GM13976 (cell line): ENCODE data around the gene DTX3.

ENCODE experiments used
- DNase-seq: peaks from one replicate; pipeline ENCODE4 v3.0.0; 2012; ENCODE audit warnings: low spot score
- in situ Hi-C: fragments of 300-500 bp; cut with MboI; formaldehyde crosslinking; loops from one replicate; pipeline ENCODE4 v1.12.0; 2022; ENCODE audit warnings: low sequenced_read_pairs, mixed read lengths, inconsistent platforms; ENCODE audit not compliant: unreplicated experiment
- TF ChIP-seq, protein P1 (sequence below): IDR thresholded peaks from 2 replicates; pipeline ENCODE4 v1.5.1; 2012; ENCODE audit warnings: borderline replicate concordance, mild to moderate bottlenecking; ENCODE audit not compliant: insufficient read depth; ENCODE audit errors: extremely low read depth, missing control alignments, control extremely low read depth

DTX3 gene

DNA sequence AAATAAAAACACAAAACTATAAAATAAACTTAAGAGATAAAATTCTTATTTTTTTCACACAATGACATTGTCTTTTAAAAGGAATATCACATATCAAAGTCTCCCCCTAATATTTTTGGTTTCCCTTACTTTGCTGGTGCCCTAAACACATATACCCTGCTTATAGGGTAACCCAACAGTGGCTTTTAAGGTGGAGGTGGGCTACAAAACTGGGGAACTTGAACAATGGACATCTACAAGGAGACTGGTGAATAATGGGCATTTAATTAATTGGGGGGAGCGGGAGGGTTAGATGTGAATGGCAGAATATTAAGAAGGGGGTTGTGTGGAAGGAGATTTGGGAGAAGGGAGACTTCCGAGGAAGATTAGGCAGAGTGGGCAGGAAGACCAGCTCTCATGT is 18.8 kb downstream of the DTX3 start:
- no peak for DNase-seq
- TF ChIP-seq, protein P1, sequence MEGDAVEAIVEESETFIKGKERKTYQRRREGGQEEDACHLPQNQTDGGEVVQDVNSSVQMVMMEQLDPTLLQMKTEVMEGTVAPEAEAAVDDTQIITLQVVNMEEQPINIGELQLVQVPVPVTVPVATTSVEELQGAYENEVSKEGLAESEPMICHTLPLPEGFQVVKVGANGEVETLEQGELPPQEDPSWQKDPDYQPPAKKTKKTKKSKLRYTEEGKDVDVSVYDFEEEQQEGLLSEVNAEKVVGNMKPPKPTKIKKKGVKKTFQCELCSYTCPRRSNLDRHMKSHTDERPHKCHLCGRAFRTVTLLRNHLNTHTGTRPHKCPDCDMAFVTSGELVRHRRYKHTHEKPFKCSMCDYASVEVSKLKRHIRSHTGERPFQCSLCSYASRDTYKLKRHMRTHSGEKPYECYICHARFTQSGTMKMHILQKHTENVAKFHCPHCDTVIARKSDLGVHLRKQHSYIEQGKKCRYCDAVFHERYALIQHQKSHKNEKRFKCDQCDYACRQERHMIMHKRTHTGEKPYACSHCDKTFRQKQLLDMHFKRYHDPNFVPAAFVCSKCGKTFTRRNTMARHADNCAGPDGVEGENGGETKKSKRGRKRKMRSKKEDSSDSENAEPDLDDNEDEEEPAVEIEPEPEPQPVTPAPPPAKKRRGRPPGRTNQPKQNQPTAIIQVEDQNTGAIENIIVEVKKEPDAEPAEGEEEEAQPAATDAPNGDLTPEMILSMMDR: no peak
- in situ Hi-C loops: no loop called here

DNA sequence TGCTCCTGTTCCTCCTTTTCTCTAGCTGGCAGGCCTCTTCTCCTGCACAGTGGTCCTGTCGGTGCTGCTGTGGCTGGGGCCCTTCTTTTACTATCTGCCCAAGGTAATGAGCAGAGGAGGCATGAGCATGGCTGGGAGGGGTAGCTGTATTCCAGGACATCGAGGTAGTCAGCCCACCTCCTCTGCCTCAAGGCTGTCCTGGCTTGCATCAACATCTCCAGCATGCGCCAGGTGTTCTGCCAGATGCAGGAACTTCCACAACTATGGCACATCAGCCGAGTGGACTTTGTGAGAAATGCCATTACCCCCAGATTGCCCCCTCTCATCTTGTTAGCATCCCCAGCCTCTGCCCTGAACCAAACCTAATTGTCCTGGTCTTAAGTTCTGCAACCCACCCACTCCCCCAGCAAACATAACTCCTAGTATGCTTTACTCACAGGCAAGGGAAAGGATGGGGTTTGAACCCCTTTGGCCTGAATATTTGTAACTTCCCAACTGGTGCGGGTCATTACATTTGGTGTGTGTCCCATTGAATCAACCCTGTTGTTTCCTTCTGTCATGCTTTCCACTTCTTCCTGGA is 19.3 kb downstream of the DTX3 start:
- no peak for DNase-seq
- in situ Hi-C loops: no loop called here
- TF ChIP-seq, protein P1: no peak

DNA sequence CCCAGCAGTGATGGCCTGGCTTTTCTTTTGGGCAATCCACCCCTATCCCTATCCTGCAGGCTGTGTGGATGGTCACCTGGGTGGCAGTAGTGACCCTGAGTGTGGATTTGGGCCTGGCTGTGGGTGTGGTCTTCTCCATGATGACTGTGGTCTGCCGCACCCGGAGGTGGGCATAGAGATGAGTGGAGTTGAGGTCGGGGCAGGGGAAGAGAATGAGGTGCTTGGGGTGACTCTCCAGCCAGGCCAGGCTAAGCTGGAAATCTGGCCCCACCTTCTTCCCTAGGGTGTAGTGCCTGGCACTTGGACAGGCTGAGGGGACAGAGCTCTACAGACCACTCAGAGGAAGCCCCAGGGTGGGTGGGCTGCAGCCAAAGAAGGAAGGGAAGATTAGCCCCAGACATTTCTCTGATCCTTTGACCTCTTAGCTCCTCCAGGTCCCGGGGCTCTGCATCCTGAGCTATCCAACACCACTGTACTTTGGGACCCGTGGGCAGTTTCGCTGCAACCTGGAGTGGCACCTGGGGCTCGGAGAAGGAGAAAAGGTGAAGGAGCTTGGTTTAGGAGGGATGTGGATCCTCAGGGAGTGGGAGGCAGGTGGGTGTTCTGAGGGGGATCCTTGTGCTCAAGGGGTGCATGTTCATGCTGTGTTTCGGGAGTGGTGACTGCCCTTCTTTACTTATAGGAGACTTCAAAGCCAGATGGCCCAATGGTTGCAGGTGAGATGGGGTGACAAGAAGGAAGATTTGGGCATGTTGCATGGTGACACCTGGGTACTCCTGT is 20.0 kb downstream of the DTX3 start:
- no peak for DNase-seq
- TF ChIP-seq, protein P1: no peak
- in situ Hi-C loops: no loop called here

DNA sequence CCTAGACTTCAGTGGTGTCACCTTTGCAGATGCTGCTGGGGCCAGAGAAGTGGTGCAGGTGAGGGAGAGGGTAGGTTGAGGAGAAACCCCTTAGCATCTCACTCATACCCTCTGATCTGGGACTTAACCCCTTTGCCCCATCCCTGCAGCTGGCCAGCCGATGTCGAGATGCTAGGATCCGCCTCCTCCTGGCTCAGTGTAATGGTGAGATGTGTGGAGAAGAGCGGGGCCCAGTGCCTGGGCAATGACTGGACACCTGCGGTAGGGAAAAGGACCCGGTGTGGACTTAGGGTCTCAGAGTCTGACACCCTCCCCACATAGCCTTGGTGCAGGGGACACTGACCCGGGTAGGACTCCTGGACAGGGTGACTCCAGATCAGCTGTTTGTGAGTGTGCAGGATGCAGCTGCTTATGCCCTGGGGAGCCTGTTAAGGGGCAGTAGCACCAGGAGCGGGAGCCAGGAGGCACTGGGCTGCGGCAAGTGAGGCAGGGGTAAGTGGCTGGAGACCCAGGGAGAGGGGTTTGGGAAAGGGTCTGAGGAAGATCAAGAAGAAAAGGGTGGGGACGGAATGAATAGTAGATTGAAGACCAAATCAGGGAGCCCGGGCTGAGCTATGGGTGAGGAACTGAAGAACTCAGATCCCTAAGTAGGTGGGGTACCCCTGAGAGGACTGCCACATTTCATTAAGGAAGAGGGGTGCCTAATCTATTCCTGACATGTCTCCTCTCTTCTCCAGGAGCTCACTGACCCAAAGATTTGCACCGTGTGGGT is 20.8 kb downstream of the DTX3 start:
- DNase-seq: no peak
- in situ Hi-C loops: no loop called here
- TF ChIP-seq, protein P1: no peak

DNA sequence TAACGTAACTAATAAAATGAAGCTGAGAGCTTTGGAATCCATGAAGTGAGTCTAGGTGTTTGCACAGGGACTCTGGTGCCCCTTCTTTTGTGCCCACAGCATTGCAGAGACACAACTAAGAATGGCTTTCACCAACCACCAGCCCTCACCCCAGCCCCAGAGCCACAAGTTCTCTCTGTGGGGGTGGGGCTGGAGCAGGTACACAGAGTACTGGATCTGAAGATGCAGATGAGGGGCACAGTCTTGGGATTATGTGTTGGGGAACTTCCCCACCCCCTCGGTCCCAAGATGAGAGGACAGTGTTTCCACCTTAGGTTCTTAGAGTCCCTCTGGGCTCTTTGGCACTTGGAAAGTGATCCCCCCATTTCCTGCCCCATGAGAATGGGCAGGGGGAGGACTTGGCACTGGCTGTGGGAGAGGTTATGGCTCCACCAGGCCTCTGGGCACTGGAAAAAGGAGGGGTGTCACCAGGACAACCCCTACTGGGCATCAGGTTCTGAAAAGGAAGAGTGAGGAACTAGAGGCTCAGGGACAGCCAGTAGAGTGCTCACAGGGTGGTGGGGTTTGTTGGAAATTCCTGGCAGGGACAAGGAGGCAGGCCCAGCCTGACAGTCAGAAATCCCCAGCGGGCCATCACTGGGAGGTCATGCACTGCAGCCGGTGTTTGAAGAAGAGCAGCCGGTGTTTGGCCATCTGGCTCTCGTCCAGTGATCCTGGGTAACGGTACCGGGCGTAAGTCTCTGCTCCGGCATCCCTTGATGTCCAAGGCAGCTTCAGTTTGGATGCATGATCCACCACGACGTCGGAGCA is 21.7 kb downstream of the DTX3 start:
- DNase-seq: no peak
- in situ Hi-C loops: no loop called here
- TF ChIP-seq, protein P1: no peak

DNA sequence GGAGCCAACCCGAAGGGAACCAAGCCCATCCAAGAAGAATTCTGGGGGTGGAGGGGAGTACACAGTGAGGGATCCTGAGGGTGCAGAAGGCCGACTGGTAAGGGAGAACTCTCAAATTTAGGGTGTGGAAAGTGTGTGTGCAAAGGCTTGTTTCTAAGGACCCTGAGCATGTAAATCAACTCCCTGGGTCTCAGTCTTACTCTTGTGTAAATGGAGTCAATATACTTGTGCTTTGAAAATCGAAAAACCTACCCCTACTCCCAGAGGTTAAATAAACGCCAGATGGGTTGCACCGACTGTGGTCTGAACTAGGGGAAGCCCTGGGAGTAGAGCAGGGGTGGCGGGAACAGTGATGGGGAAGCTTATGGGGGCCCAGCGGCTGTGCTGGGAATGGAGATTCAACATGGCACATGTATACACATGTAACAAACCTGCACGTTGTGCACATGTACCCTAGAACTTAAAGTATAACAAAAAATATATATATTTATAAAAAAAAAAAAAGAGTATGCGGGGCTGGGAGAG is 22.4 kb downstream of the DTX3 start:
- in situ Hi-C loops: no loop called here
- TF ChIP-seq, protein P1: no peak
- DNase-seq: no peak
